H9 (cell line): ENCODE results near the gene PAK6. TPM values are rescaled to one million over a fixed set of nuclear protein-coding genes. Genes with fewer than 3 reads are reported as not detected.

ENCODE experiments used
- DNase-seq: peaks from one replicate; pipeline ENCODE4 v3.0.0-alpha.2; 2017
- H2AFZ ChIP-seq: one replicate; pipeline ENCODE4 v1.6.1; 2013; ENCODE audit warnings: mild to moderate bottlenecking, low read length, control low read depth, moderate library complexity
- H2AK5ac ChIP-seq: 2 replicates; pipeline ENCODE4 v1.6.1; 2013; ENCODE audit warnings: low read length, control low read depth, mixed read lengths; ENCODE audit not compliant: insufficient read length
- H2BK120ac ChIP-seq: one replicate; pipeline ENCODE4 v1.6.1; 2013; ENCODE audit warnings: low read depth, mild to moderate bottlenecking, low read length, control low read depth, inconsistent platforms; ENCODE audit not compliant: poor library complexity, severe bottlenecking
- H2BK12ac ChIP-seq: 2 replicates; pipeline ENCODE4 v1.6.1; 2013; ENCODE audit warnings: low read length, control low read depth, mixed read lengths, low read depth; ENCODE audit not compliant: insufficient read length
- H2BK15ac ChIP-seq: 2 replicates; pipeline ENCODE4 v1.6.1; 2013; ENCODE audit warnings: low read depth, low read length, control low read depth
- H2BK20ac ChIP-seq: one replicate; pipeline ENCODE4 v1.6.1; 2013; ENCODE audit warnings: low read depth, mild to moderate bottlenecking, low read length, control low read depth, inconsistent platforms; ENCODE audit not compliant: poor library complexity, severe bottlenecking
- H2BK5ac ChIP-seq: 2 replicates; pipeline ENCODE4 v1.6.1; 2013; ENCODE audit warnings: low read length, control low read depth, mixed read lengths; ENCODE audit not compliant: insufficient read length
- H3K14ac ChIP-seq: 2 replicates; pipeline ENCODE4 v1.6.1; 2013; ENCODE audit warnings: low read length, control low read depth; ENCODE audit not compliant: insufficient read depth
- H3K18ac ChIP-seq: 2 replicates; pipeline ENCODE4 v1.6.1; 2013; ENCODE audit warnings: low read depth, mild to moderate bottlenecking, mixed read lengths, low read length, control low read depth; ENCODE audit not compliant: insufficient read length
- H3K23ac ChIP-seq: 2 replicates; pipeline ENCODE4 v1.6.1; 2013; ENCODE audit warnings: low read length, control low read depth, mixed read lengths, low read depth; ENCODE audit not compliant: insufficient read length
- H3K23me2 ChIP-seq: 2 replicates; pipeline ENCODE4 v1.6.1; 2013; ENCODE audit warnings: low read depth, mild to moderate bottlenecking, mixed read lengths, low read length, control low read depth; ENCODE audit not compliant: insufficient read length, poor library complexity, severe bottlenecking
- H3K27ac ChIP-seq: 2 replicates; pipeline ENCODE4 v1.5.1; 2013; ENCODE audit warnings: low read length, control low read depth, mixed read lengths, low read depth; ENCODE audit not compliant: insufficient read length
- H3K27me3 ChIP-seq: 2 replicates; pipeline ENCODE4 v1.6.1; 2013; ENCODE audit warnings: low read length, control low read depth, inconsistent platforms; ENCODE audit not compliant: insufficient read depth
- H3K4ac ChIP-seq: 2 replicates; pipeline ENCODE4 v1.6.1; 2013; ENCODE audit warnings: low read depth, mild to moderate bottlenecking, control low read depth, inconsistent platforms, low read length, moderate library complexity
- H3K4me1 ChIP-seq: 2 replicates; pipeline ENCODE4 v1.6.1; 2013; ENCODE audit warnings: low read length, control low read depth, inconsistent platforms; ENCODE audit not compliant: insufficient read depth
- H3K4me2 ChIP-seq: 2 replicates; pipeline ENCODE4 v1.6.1; 2013; ENCODE audit warnings: low read length, control low read depth, mixed read lengths; ENCODE audit not compliant: insufficient read length, insufficient read depth
- H3K56ac ChIP-seq: 2 replicates; pipeline ENCODE4 v1.6.1; 2013; ENCODE audit warnings: low read depth, mild to moderate bottlenecking, mixed read lengths, low read length, control low read depth; ENCODE audit not compliant: insufficient read length
- H3K79me1 ChIP-seq: 2 replicates; pipeline ENCODE4 v1.6.1; 2013; ENCODE audit warnings: low read depth, mild to moderate bottlenecking, moderate library complexity, low read length, control low read depth, inconsistent platforms; ENCODE audit not compliant: insufficient read depth, poor library complexity, severe bottlenecking
- H3K79me2 ChIP-seq: 2 replicates; pipeline ENCODE4 v1.6.1; 2013; ENCODE audit warnings: low read length, control low read depth, inconsistent platforms; ENCODE audit not compliant: insufficient read depth
- H3K9ac ChIP-seq: 2 replicates; pipeline ENCODE4 v1.6.1; 2013; ENCODE audit warnings: low read length, control low read depth, mixed read lengths; ENCODE audit not compliant: insufficient read length; ENCODE audit errors: extremely low read depth
- H3K9me3 ChIP-seq: one replicate; pipeline ENCODE4 v1.6.1; 2013; ENCODE audit warnings: low read depth, low read length, inconsistent platforms; ENCODE audit not compliant: control insufficient read depth
- H3T11ph ChIP-seq: one replicate; pipeline ENCODE4 v1.6.1; 2013; ENCODE audit warnings: mild to moderate bottlenecking, low read length, control low read depth, inconsistent platforms
- H4K20me1 ChIP-seq: one replicate; pipeline ENCODE4 v1.6.1; 2013; ENCODE audit not compliant: control insufficient read depth, insufficient read length, insufficient read depth
- H4K5ac ChIP-seq: 2 replicates; pipeline ENCODE4 v1.6.1; 2013; ENCODE audit warnings: low read depth, mild to moderate bottlenecking, mixed read lengths, low read length, control low read depth; ENCODE audit not compliant: insufficient read length
- H4K8ac ChIP-seq: replicated peaks from 2 replicates; pipeline ENCODE4 v1.6.1; 2013; ENCODE audit warnings: low read length, control low read depth, mixed read lengths, low read depth; ENCODE audit not compliant: insufficient read length
- H4K91ac ChIP-seq: 2 replicates; pipeline ENCODE4 v1.6.1; 2013; ENCODE audit warnings: low read depth, mild to moderate bottlenecking, moderate library complexity, mixed read lengths, low read length, control low read depth; ENCODE audit not compliant: insufficient read length
- H3K27ac Mint-ChIP-seq, 3 experiments: 2 replicates in 2 of 3; 3 replicates in 1 of 3; pipeline ENCODE4 v1.8.0; 2020 to 2021; ENCODE audit warnings: mixed read lengths in 3 of 3, mild to moderate bottlenecking in 1 of 3, moderate library complexity in 1 of 3
- H3K27me3 Mint-ChIP-seq: 2 replicates; pipeline ENCODE4 v1.8.0; 2021; ENCODE audit warnings: low read depth, mild to moderate bottlenecking, moderate library complexity, mixed read lengths
- H3K36me3 Mint-ChIP-seq, 3 experiments: 2 replicates in 2 of 3; 3 replicates in 1 of 3; pipeline ENCODE4 v1.8.0; 2020 to 2021; ENCODE audit warnings: low read depth in 3 of 3, mixed read lengths in 3 of 3; ENCODE audit not compliant: insufficient read depth in 1 of 3
- H3K4me1 Mint-ChIP-seq, 2 experiments: 2 replicates each; pipeline ENCODE4 v1.8.0; 2020; ENCODE audit warnings: mixed read lengths in 2 of 2
- H3K4me3 Mint-ChIP-seq, 2 experiments: 2 replicates in 1 of 2; 3 replicates in 1 of 2; pipeline ENCODE4 v1.8.0; 2020 to 2021; ENCODE audit warnings: mild to moderate bottlenecking in 2 of 2, mixed read lengths in 2 of 2, moderate library complexity in 1 of 2
- H3K9me3 Mint-ChIP-seq, 2 experiments: 2 replicates in 1 of 2; 3 replicates in 1 of 2; pipeline ENCODE4 v1.8.0; 2020; ENCODE audit warnings: mild to moderate bottlenecking in 2 of 2, mixed read lengths in 2 of 2, moderate library complexity in 1 of 2
- WGBS: extraction: QIAGEN DNeasy Blood & Tissue Kit; methylation state at CpG from one replicate; pipeline ENCODE4 v1.1.7; 2013; ENCODE audit warnings: missing lambda C conversion rate, low lambda C conversion rate, mixed read lengths; ENCODE audit not compliant: insufficient read length; ENCODE audit errors: extremely low coverage; 5-methylcytosine and 5-hydroxymethylcytosine counted together
- total RNA-seq: library from RNA; stranded (reverse); gene quantifications from 2 replicates; pipeline ENCODE4 v1.2.1, GENCODE V29; 2021
- TF ChIP-seq, protein P1 (sequence below): fragments of 200-600 bp; sonication (generic); conservative IDR thresholded peaks from 3 replicates; pipeline ENCODE4 v1.8.0; 2021; ENCODE audit warnings: antibody characterized with exemption, mild to moderate bottlenecking

PAK6 gene
- total RNA-seq, 1 experiment from 2014 or later = 7.4 TPM

DNA sequence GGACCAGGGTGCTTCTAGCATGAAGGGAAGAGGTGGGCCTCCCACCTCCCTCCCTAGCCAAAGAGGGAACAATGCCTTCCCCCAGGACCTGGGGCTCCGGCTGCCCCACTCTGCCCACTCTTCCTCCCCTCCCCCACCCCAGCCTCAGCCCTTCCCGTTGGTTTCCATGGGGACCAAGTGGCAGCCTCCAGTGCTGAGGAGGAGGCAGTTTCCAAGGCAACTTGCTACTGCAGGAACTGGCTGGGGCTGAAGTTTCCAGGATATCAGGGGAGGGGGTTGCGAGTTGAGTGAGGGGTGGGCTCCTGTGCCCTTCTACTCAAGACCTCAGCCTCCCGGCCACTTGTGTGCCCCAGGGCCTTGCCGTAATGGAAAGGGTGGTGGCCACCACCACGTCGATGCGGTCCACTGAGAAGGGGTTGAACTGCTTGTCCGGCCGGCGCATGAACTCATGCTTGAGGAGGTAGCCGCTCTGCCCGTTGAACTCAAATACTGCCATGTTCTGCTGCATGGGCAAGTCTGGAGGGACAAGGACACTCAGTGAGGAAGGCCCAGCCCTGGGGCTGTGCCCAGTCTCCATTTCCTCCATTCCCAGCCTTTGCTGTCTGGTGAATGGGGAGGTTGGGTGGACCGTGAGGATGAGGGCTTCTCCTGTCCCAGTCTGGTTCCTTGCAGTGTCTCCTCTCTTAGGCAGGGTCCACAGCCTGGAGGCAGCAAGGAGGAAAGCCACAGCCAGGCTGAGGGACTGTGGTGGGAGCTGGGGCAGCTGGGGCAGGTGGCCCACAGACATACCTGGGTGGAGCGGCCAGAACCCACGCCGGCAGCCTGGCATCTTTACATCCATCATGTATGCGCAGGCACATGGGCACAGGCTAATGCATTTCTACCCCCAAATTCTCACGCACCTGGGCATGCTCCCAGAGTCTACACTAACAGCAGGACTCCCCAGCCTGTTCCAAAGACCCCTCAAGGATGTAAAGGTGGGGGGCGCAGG lies 55.3 kb downstream of the PAK6 start:
- peaks cover 13% of the 10 kb centered on the region; the same call in 1 of the 2 replicates for H3K27me3 ChIP-seq
- Mint-ChIP-seq H3K9me3 (peaks cover under 1% of the 10 kb centered on the region in 2 experiments; a peak in 3 of 5 replicates), H3K4me3 (no peak overlapping the region; a peak in 1 of 5 replicates), H3K4me1 (peaks cover 14 to 33% of the 10 kb centered on the region in 2 experiments), H3K27ac (no peak overlapping the region), H3K36me3 (peaks cover 0 to 2% (median under 1%) of the 10 kb centered on the region in 3 experiments; a peak in 4 of 7 replicates), H3K27me3 (peaks cover 79% of the 10 kb centered on the region)
- peaks cover 3% of the 10 kb centered on the region for H3K4me1 ChIP-seq
- H3K4ac ChIP-seq = no peak overlapping the region
- no peak overlapping the region for H2AK5ac ChIP-seq
- no peak overlapping the region for H3K4me2 ChIP-seq
- no peak overlapping the region for H3K23ac ChIP-seq
- DNase-seq = no peak
- no peak overlapping the region for H2BK5ac ChIP-seq
- no peaks in the 10 kb centered on the region for H4K20me1 ChIP-seq
- no peak overlapping the region for H4K5ac ChIP-seq
- no peak overlapping the region for H2BK20ac ChIP-seq
- no peak overlapping the region for H4K8ac ChIP-seq
- TF ChIP-seq, protein P1, sequence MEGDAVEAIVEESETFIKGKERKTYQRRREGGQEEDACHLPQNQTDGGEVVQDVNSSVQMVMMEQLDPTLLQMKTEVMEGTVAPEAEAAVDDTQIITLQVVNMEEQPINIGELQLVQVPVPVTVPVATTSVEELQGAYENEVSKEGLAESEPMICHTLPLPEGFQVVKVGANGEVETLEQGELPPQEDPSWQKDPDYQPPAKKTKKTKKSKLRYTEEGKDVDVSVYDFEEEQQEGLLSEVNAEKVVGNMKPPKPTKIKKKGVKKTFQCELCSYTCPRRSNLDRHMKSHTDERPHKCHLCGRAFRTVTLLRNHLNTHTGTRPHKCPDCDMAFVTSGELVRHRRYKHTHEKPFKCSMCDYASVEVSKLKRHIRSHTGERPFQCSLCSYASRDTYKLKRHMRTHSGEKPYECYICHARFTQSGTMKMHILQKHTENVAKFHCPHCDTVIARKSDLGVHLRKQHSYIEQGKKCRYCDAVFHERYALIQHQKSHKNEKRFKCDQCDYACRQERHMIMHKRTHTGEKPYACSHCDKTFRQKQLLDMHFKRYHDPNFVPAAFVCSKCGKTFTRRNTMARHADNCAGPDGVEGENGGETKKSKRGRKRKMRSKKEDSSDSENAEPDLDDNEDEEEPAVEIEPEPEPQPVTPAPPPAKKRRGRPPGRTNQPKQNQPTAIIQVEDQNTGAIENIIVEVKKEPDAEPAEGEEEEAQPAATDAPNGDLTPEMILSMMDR = no peak
- no peak overlapping the region for H3K18ac ChIP-seq
- no peak overlapping the region for H3K56ac ChIP-seq
- WGBS = no CpG with 5 or more reads among the region's 20 CpGs
- H3K79me1 ChIP-seq = no peaks in the 10 kb centered on the region
- H2BK15ac ChIP-seq = no peak overlapping the region
- H3T11ph ChIP-seq = no peak overlapping the region
- H3K27ac ChIP-seq = no peak overlapping the region
- H4K91ac ChIP-seq = no peak overlapping the region
- no peaks in the 10 kb centered on the region for H3K79me2 ChIP-seq
- no peaks in the 10 kb centered on the region for H3K9me3 ChIP-seq
- no peak overlapping the region for H3K9ac ChIP-seq
- H3K23me2 ChIP-seq = peaks cover 8% of the 10 kb centered on the region
- H2BK120ac ChIP-seq = no peak overlapping the region
- no peak overlapping the region for H2AFZ ChIP-seq
- no peak overlapping the region for H2BK12ac ChIP-seq
- no peak overlapping the region for H3K14ac ChIP-seq
